ENCODE measurements around the gene R3HDM2. TPM values are rescaled to one million over a fixed set of nuclear protein-coding genes. Genes with fewer than 3 reads are reported as not detected.

The R3HDM2 gene
- total RNA-seq, 4 donors from 2014 or later, result 26.3 to 56.9 (median 33.3) TPM

- in situ Hi-C loops (cut with MboI; ENCODE audit: low pct_ligation_motif_present in 1 of 4, low pct_unique_long_range_greater_than_20kb in 1 of 4, low sequenced_read_pairs in 3 of 4) (no loop called here), intact Hi-C loops (cut with DNase I; ENCODE audit: low total_unique reads) (no loop called here)
Measured at GRCh38 chr12:57266681-57267080, 164.2 kb downstream of the R3HDM2 start.

DNA sequence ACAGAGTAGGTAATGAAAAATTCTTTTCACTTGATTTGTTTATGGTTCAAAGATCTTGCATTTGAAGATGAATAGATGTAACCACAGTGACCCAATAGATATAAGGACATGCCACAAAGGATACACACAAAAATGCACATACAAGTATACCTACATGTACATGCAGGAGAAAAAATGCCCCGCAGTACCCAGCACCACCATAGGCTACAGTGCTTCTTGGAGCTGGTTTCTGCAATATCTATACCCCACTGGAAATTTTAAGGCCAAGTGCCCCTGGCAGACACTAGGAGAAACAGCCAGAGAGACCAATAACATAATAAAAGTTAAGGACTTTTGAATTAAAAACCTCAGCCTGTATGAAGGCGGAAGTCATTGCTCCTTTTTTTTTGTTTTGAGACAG, 167.7 kb downstream of the R3HDM2 start:
- 83 to 84% methylated on average over 2 of the region's 2 CpGs for WGBS, 2 donors (ENCODE audit: low coverage in 1 of 2)
- Histone ChIP-seq H3K4me1 (no peaks in the 10 kb centered on the region), H3K27ac (no peak overlapping the region), H3K27me3 (no peaks in the 10 kb centered on the region), H3K4me3 (no peak overlapping the region), H3K9me3 (no peaks in the 10 kb centered on the region), H3K36me3 (peaks cover 0 to 36% (median 12%) of the 10 kb centered on the region in 4 donors)
- intact Hi-C loops (cut with DNase I; ENCODE audit: low total_unique reads) (loop anchor here (5.0 kb wide), 1 partner anchor 189 kb away; no protein-coding TSS in a partner anchor), in situ Hi-C loops (cut with MboI; ENCODE audit: low pct_ligation_motif_present in 1 of 4, low pct_unique_long_range_greater_than_20kb in 1 of 4, low sequenced_read_pairs in 3 of 4) (no loop called here)
- no peak for DNase-seq
- TF ChIP-seq CTCF (IDR thresholded peaks at IDR 0.05) (no peak), POLR2A (IDR thresholded peaks at IDR 0.05) (no peak), POLR2AphosphoS5 (IDR thresholded peaks at IDR 0.05) (no peak), EP300 (IDR thresholded peaks at IDR 0.05; ENCODE audit: low read depth) (no peak)

More at GRCh38 chr12:57266681-57267080, 164.2 kb downstream of the R3HDM2 start:
- no peak overlapping the region for H3K27ac ChIP-seq
- H3K4me3 ChIP-seq, result no peak overlapping the region
- H3K27me3 ChIP-seq, result no peaks in the 10 kb centered on the region
- H3K4me1 ChIP-seq, result no peaks in the 10 kb centered on the region
- DNase-seq, result no peak
- H3K36me3 ChIP-seq, result peaks cover 0 to 51% (median 12%) of the 10 kb centered on the region in 4 donors
- H3K9me3 ChIP-seq, result no peaks in the 10 kb centered on the region
- TF ChIP-seq POLR2AphosphoS5 (IDR thresholded peaks at IDR 0.05) (no peak), EP300 (IDR thresholded peaks at IDR 0.05; ENCODE audit: low read depth) (no peak), CTCF (IDR thresholded peaks at IDR 0.05) (no peak), POLR2A (IDR thresholded peaks at IDR 0.05) (no peak)

GRCh38 chr12:57262126-57262822, 168.6 kb downstream of the R3HDM2 start:
- in situ Hi-C loops (cut with MboI; ENCODE audit: low pct_ligation_motif_present in 1 of 4, low pct_unique_long_range_greater_than_20kb in 1 of 4, low sequenced_read_pairs in 3 of 4) (no loop called here), intact Hi-C loops (cut with DNase I; ENCODE audit: low total_unique reads) (loop anchor here (5.0 kb wide), 1 partner anchor 190 kb away; no protein-coding TSS in a partner anchor)
- no peak for DNase-seq
- no peaks in the 10 kb centered on the region for H3K4me1 ChIP-seq
- WGBS, 2 donors (ENCODE audit: low coverage in 1 of 2), result 92% methylated on average over 1 to 3 of the region's 3 CpGs
- TF ChIP-seq POLR2A (IDR thresholded peaks at IDR 0.05), result no peak
- TF ChIP-seq EP300 (IDR thresholded peaks at IDR 0.05; ENCODE audit: low read depth), result no peak
- TF ChIP-seq CTCF (IDR thresholded peaks at IDR 0.05), result no peak
- no peak for TF ChIP-seq POLR2AphosphoS5 (IDR thresholded peaks at IDR 0.05)
- H3K27me3 ChIP-seq, result no peaks in the 10 kb centered on the region
- peaks cover 0 to 36% (median 11%) of the 10 kb centered on the region in 4 donors for H3K36me3 ChIP-seq
- H3K27ac ChIP-seq, result no peak overlapping the region
- H3K9me3 ChIP-seq, result no peaks in the 10 kb centered on the region
- no peak overlapping the region for H3K4me3 ChIP-seq

DNA sequence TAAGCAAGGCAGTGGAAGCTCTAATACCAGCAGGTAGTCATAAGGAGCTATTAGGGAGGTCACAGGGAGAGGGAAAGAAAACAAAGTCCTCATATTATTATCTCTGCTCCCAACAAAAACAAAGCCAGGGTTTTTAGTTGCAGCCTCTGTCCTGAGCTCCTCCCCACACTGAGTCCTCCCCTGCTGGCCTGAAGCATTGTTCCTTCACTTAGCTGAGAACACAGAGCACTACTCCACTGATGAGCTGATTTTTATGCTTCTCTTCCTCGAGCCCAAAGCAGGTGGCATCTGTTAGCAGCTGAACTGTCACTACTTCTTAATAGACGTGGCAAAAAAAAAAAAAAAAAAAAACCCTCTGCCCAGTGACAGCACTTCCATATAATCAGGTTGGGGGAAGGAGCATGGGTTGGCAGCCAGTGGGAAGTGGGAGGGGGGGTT, 169.4 kb downstream of the R3HDM2 start:
- in situ Hi-C loops (cut with MboI; ENCODE audit: low pct_ligation_motif_present in 1 of 4, low pct_unique_long_range_greater_than_20kb in 1 of 4, low sequenced_read_pairs in 3 of 4), result no loop called here
- intact Hi-C loops (cut with DNase I; ENCODE audit: low total_unique reads), result loop anchor here (5.0 kb wide), 1 partner anchor 191 kb away; no protein-coding TSS in a partner anchor
- Histone ChIP-seq H3K27ac (no peak overlapping the region), H3K27me3 (no peaks in the 10 kb centered on the region), H3K4me3 (no peak overlapping the region), H3K4me1 (no peaks in the 10 kb centered on the region), H3K9me3 (no peaks in the 10 kb centered on the region), H3K36me3 (peaks cover 0 to 38% (median 14%) of the 10 kb centered on the region in 4 donors)
- WGBS, 2 donors (ENCODE audit: low coverage in 1 of 2), result 60 to 83% methylated on average over 2 of the region's 2 CpGs
- TF ChIP-seq POLR2A (IDR thresholded peaks at IDR 0.05) (no peak), POLR2AphosphoS5 (IDR thresholded peaks at IDR 0.05) (no peak), EP300 (IDR thresholded peaks at IDR 0.05; ENCODE audit: low read depth) (no peak), CTCF (IDR thresholded peaks at IDR 0.05) (no peak)
- DNase-seq, result no peak

Data from transverse colon (tissue), 4 donors.